Dermis microvascular lymphatic vessel endothelial cell (primary cell): Measurements from ENCODE around the gene PROP1. TPM values are rescaled to one million over a fixed set of nuclear protein-coding genes. Genes with fewer than 3 reads are reported as not detected.
"Not testable (repeated sequence)": the region's sequence is repeated elsewhere in the genome, so short reads cannot be mapped to it uniquely, and the experiment has no call there.

Experiments used
- DNase-seq, 2 donors: peaks; one replicate each; pipeline versions ENCODE4 v3.0.0 to v3.0.0-alpha.2; 2010; ENCODE audit warnings: low read depth in 2 of 2
- total RNA-seq: library from RNA; depleted of rRNA; stranded (reverse); fragments of >200 nt; gene quantifications from 2 replicates; pipeline ENCODE4 v1.2.1, GENCODE V29; 2014

PROP1 gene
- not detected in 2 replicates for total RNA-seq

GRCh38 chr5:177995691-177996595, at the start of gene PROP1:
Gene PROP1 (minus strand): TSS chr5:177996242. CDS start chr5:177995933, 309 bp downstream.
- DNase-seq, result no peak

GRCh38 chr5:178019379-178020030, 23.5 kb upstream of the PROP1 start:
- DNase-seq, result not testable (repeated sequence)

GRCh38 chr5:178012758-178013157, 16.7 kb upstream of the PROP1 start:
- DNase-seq, result not testable (repeated sequence)

- not testable (repeated sequence) for DNase-seq
These were observed 15.9 kb upstream of the PROP1 start for GRCh38 chr5:178011816-178012554.

- not testable (repeated sequence) for DNase-seq
These were observed 11.2 kb upstream of the PROP1 start for GRCh38 chr5:178007272-178007671.

- DNase-seq, result not testable (repeated sequence)
These were observed 10.6 kb upstream of the PROP1 start for GRCh38 chr5:178006536-178007231.

GRCh38 chr5:178006181-178006535, 10.1 kb upstream of the PROP1 start:
- DNase-seq, result not testable (repeated sequence)

GRCh38 chr5:177997846-177998245, 1.8 kb upstream of the PROP1 start:
- no peak for DNase-seq

- no peak for DNase-seq
These were observed 1.3 kb upstream of the PROP1 start for GRCh38 chr5:177997319-177997670.

GRCh38 chr5:177996660-177997318, 747 bp upstream of the PROP1 start:
- no peak for DNase-seq

GRCh38 chr5:177994561-177995190, 1.4 kb downstream of the PROP1 start:
- no peak for DNase-seq

- no peak for DNase-seq
These were observed 2.0 kb downstream of the PROP1 start for GRCh38 chr5:177994063-177994462.

- DNase-seq, result no peak
These were observed 3.6 kb downstream of the PROP1 start for GRCh38 chr5:177992466-177992865.

GRCh38 chr5:177988989-177989625, 6.9 kb downstream of the PROP1 start:
- no peak for DNase-seq

GRCh38 chr5:177987326-177987725, 8.7 kb downstream of the PROP1 start:
- DNase-seq, result no peak

GRCh38 chr5:177985430-177986040, 10.5 kb downstream of the PROP1 start:
- no peak for DNase-seq

- DNase-seq, result no peak
These were observed 11.3 kb downstream of the PROP1 start for GRCh38 chr5:177984584-177985206.

GRCh38 chr5:177983763-177984583, 12.1 kb downstream of the PROP1 start:
- no peak for DNase-seq
